OCI-LY7 (cell line): ENCODE measurements around the gene BAIAP2L1.

Experiments
- EZH2phosphoT487 ChIP-seq: fragments of 200-600 bp; sonication (generic); IDR thresholded peaks from 2 replicates; pipeline ENCODE4 v1.6.1; 2018; ENCODE audit warnings: low read depth, borderline replicate concordance, mild to moderate bottlenecking, mixed run types, antibody characterized with exemption, low read length, moderate library complexity, mixed read lengths
- TF ChIP-seq, protein P1 (sequence below): fragments of 200-600 bp; sonication (generic); conservative IDR thresholded peaks from 2 replicates; pipeline ENCODE4 v1.5.1; 2014; ENCODE audit warnings: mild to moderate bottlenecking, antibody characterized with exemption, low read length, moderate library complexity, mixed read lengths

DNA sequence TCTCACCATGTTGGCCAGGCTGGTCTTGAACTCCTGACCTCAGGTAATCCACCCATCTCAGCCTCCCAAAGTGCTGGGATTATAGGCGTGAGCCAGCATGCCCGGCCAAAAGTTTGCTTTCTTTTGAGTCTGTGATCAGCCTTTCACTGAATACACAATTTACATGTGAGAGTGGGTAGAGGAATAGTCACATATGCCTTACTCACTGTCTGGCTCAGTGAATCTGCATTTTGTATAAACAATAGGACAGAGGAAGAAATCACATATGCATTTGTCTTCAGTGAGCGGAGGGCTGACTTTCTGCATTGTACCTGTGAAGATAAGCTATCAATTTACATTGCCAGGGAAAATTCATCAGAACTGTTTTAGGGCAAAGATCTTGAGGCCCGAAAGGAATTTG lies 146.4 kb downstream of the BAIAP2L1 start:
- TF ChIP-seq, protein P1, sequence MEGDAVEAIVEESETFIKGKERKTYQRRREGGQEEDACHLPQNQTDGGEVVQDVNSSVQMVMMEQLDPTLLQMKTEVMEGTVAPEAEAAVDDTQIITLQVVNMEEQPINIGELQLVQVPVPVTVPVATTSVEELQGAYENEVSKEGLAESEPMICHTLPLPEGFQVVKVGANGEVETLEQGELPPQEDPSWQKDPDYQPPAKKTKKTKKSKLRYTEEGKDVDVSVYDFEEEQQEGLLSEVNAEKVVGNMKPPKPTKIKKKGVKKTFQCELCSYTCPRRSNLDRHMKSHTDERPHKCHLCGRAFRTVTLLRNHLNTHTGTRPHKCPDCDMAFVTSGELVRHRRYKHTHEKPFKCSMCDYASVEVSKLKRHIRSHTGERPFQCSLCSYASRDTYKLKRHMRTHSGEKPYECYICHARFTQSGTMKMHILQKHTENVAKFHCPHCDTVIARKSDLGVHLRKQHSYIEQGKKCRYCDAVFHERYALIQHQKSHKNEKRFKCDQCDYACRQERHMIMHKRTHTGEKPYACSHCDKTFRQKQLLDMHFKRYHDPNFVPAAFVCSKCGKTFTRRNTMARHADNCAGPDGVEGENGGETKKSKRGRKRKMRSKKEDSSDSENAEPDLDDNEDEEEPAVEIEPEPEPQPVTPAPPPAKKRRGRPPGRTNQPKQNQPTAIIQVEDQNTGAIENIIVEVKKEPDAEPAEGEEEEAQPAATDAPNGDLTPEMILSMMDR, result no peak
- TF ChIP-seq EZH2phosphoT487, result no peak
